Measurements from ENCODE around the gene PLD2. TPM values are rescaled to one million over a fixed set of nuclear protein-coding genes. Genes with fewer than 3 reads are reported as not detected.

PLD2 gene
- total and polyA plus RNA-seq, 3 experiments from 2014 or later: 1.9 to 12.0 (median 10.1) TPM

GRCh38 chr17:4795168-4795567 is 11.8 kb upstream of the PLD2 start:
- H3K9me3 ChIP-seq (ENCODE audit: low read length): no peaks in the 10 kb centered on the region
- POLR2A ChIA-PET: no interaction called here
- peaks cover 0 to 23% (median 6%) of the 10 kb centered on the region in 3 donors for H3K36me3 Mint-ChIP-seq

GRCh38 chr17:4796552-4796920 is 10.4 kb upstream of the PLD2 start:
- Mint-ChIP-seq H3K4me1 (peaks cover 13 to 18% (median 15%) of the 10 kb centered on the region in 3 donors), H3K27me3 (peaks cover 0 to 4% of the 10 kb centered on the region in 2 donors), H3K27ac (peak overlapping the region; percentile 78 to 99 (median 99)), H3K4me3 (peak overlapping the region; percentile 94 to 100 (median 99)), H3K9me3 (no peaks in the 10 kb centered on the region), H3K36me3 (peaks cover 0 to 29% (median 6%) of the 10 kb centered on the region in 3 donors)
- no peak for DNase-seq
- CTCF ChIA-PET: interaction anchor here (0.7 to 1.7 kb wide), 3 partner anchors 10 to 87 kb away, joined by 3 to 6 read pairs (median 3); partner anchors contain the start of genes ARRB2 and PLD2
- peaks cover 11% of the 10 kb centered on the region for H3K4me1 ChIP-seq (ENCODE audit: insufficient read depth, low read length)
- H3K27ac ChIP-seq (ENCODE audit: low read depth, low read length): peak overlapping the region; percentile 62
- H3K9me3 ChIP-seq (ENCODE audit: low read length): no peaks in the 10 kb centered on the region
- POLR2A ChIA-PET: interaction anchor here (0.7 to 1.6 kb wide), 4 partner anchors 10 to 653 kb away, joined by 4 to 9 read pairs (median 6); partner anchors contain the start of genes CYB5D2 and PLD2
- H3K4me3 ChIP-seq (ENCODE audit: low read length): peak overlapping the region; percentile 96
- H3K36me3 ChIP-seq (ENCODE audit: insufficient read depth, low read length): peaks cover 17% of the 10 kb centered on the region
- no peaks in the 10 kb centered on the region for H3K27me3 ChIP-seq (ENCODE audit: insufficient read depth, low read length, poor library complexity, severe bottlenecking)

More at GRCh38 chr17:4795168-4795567, 11.8 kb upstream of the PLD2 start:
- DNase-seq: no peak
- Histone ChIP-seq H3K27ac (ENCODE audit: low read depth, low read length) (no peak overlapping the region), H3K4me1 (ENCODE audit: insufficient read depth, low read length) (peaks cover 16% of the 10 kb centered on the region), H3K36me3 (ENCODE audit: insufficient read depth, low read length) (peaks cover 17% of the 10 kb centered on the region), H3K27me3 (ENCODE audit: insufficient read depth, low read length, poor library complexity, severe bottlenecking) (no peaks in the 10 kb centered on the region), H3K4me3 (ENCODE audit: low read length) (no peak overlapping the region)
- peak overlapping the region in 3 of 7 donors; percentile 99 to 100 (median 99) for H3K4me3 Mint-ChIP-seq
- H3K4me1 Mint-ChIP-seq: peaks cover 21 to 31% (median 23%) of the 10 kb centered on the region in 3 donors
- peaks cover 3 to 4% of the 10 kb centered on the region in 2 donors for H3K27me3 Mint-ChIP-seq
- peaks cover 0 to 2% (median 0%) of the 10 kb centered on the region in 5 donors for H3K9me3 Mint-ChIP-seq
- CTCF ChIA-PET: no interaction called here
- H3K27ac Mint-ChIP-seq: peak overlapping the region in 3 of 8 donors; percentile 33 to 99 (median 37)

GRCh38 chr17:4800462-4801196 is 6.3 kb upstream of the PLD2 start:
- H3K4me3 Mint-ChIP-seq: peak overlapping the region in 2 of 7 donors; percentile 45 to 61
- Histone ChIP-seq H3K4me1 (ENCODE audit: insufficient read depth, low read length) (peaks cover 11% of the 10 kb centered on the region), H3K36me3 (ENCODE audit: insufficient read depth, low read length) (peaks cover 17% of the 10 kb centered on the region), H3K4me3 (ENCODE audit: low read length) (no peak overlapping the region), H3K9me3 (ENCODE audit: low read length) (no peaks in the 10 kb centered on the region), H3K27ac (ENCODE audit: low read depth, low read length) (no peak overlapping the region), H3K27me3 (ENCODE audit: insufficient read depth, low read length, poor library complexity, severe bottlenecking) (no peaks in the 10 kb centered on the region)
- H3K9me3 Mint-ChIP-seq: no peaks in the 10 kb centered on the region
- no peak for DNase-seq
- ChIA-PET POLR2A (no interaction called here), CTCF (interaction anchor here (2.6 kb wide), 1 partner anchor 11 kb away, joined by 13 read pairs; the partner anchor contains the start of gene GLTPD2)
- peaks cover 0 to 29% (median 6%) of the 10 kb centered on the region in 3 donors for H3K36me3 Mint-ChIP-seq
- no peaks in the 10 kb centered on the region for H3K27me3 Mint-ChIP-seq
- peaks cover 12 to 15% (median 13%) of the 10 kb centered on the region in 3 donors for H3K4me1 Mint-ChIP-seq
- H3K27ac Mint-ChIP-seq: peak overlapping the region in 6 of 8 donors; percentile 7 to 56 (median 10)

- Mint-ChIP-seq H3K36me3 (peaks cover 0 to 23% (median 2%) of the 10 kb centered on the region in 3 donors), H3K4me1 (peaks cover 6 to 10% (median 8%) of the 10 kb centered on the region in 3 donors), H3K27ac (peak within 1 kb of the TSS in 3 of 8 donors; percentile 11 to 56 (median 54)), H3K9me3 (no peaks in the 10 kb centered on the region), H3K27me3 (no peaks in the 10 kb centered on the region), H3K4me3 (peak within 1 kb of the TSS in 1 of 7 donors; percentile 45)
- POLR2A ChIA-PET: no interaction called here
- CTCF ChIA-PET: no interaction called here
- no peaks in the 10 kb centered on the region for H3K27me3 ChIP-seq (ENCODE audit: insufficient read depth, low read length, poor library complexity, severe bottlenecking)
- no peak for DNase-seq
- peaks cover 7% of the 10 kb centered on the region for H3K4me1 ChIP-seq (ENCODE audit: insufficient read depth, low read length)
- no peak within 1 kb of the TSS for H3K4me3 ChIP-seq (ENCODE audit: low read length)
- no peak within 1 kb of the TSS for H3K27ac ChIP-seq (ENCODE audit: low read depth, low read length)
- H3K36me3 ChIP-seq (ENCODE audit: insufficient read depth, low read length): peaks cover 16% of the 10 kb centered on the region
- no peaks in the 10 kb centered on the region for H3K9me3 ChIP-seq (ENCODE audit: low read length)
Observed at GRCh38 chr17:4802228-4802627, 4.7 kb upstream of the PLD2 start, which contains the start of gene C17orf114. Gene C17orf114, minus strand, starts transcription at chr17:4802328.

GRCh38 chr17:4806456-4806776 is 536 bp upstream of the PLD2 start:
- H3K27ac ChIP-seq (ENCODE audit: low read depth, low read length): no peak overlapping the region
- Mint-ChIP-seq H3K27ac (peak overlapping the region in 4 of 8 donors; percentile 23 to 77 (median 49)), H3K36me3 (peaks cover 0 to 14% (median 4%) of the 10 kb centered on the region in 3 donors), H3K4me3 (peak overlapping the region; percentile 77 to 84 (median 80)), H3K9me3 (no peaks in the 10 kb centered on the region), H3K4me1 (peaks cover 6 to 18% (median 12%) of the 10 kb centered on the region in 3 donors), H3K27me3 (peaks cover 0 to 1% of the 10 kb centered on the region in 2 donors)
- ChIA-PET POLR2A (interaction anchor here (0.8 to 1.8 kb wide), 6 partner anchors 10 to 663 kb away, joined by 3 to 9 read pairs (median 4); partner anchors contain the start of genes ARRB2, PELP1 and PSMB6), CTCF (interaction anchor here (3.1 kb wide), 1 partner anchor 17 kb away, joined by 15 read pairs; no protein-coding TSS in a partner anchor)
- peak overlapping the region; percentile 51 for H3K4me3 ChIP-seq (ENCODE audit: low read length)
- H3K9me3 ChIP-seq (ENCODE audit: low read length): no peaks in the 10 kb centered on the region
- DNase-seq: no peak
- peaks cover 11% of the 10 kb centered on the region for H3K4me1 ChIP-seq (ENCODE audit: insufficient read depth, low read length)
- H3K27me3 ChIP-seq (ENCODE audit: insufficient read depth, low read length, poor library complexity, severe bottlenecking): no peaks in the 10 kb centered on the region
- no peaks in the 10 kb centered on the region for H3K36me3 ChIP-seq (ENCODE audit: insufficient read depth, low read length)

GRCh38 chr17:4807605-4808377 is 839 bp downstream of the PLD2 start:
- ChIA-PET CTCF (interaction anchor here (1.0 to 3.1 kb wide), 5 partner anchors 12 to 98 kb away, joined by 3 to 15 read pairs (median 3); partner anchors contain the start of genes ARRB2, MINK1 and PSMB6), POLR2A (interaction anchor here (1.8 kb wide), 1 partner anchor 12 kb away, joined by 9 read pairs; the partner anchor contains the start of gene PSMB6)
- H3K36me3 ChIP-seq (ENCODE audit: insufficient read depth, low read length): no peaks in the 10 kb centered on the region
- H3K9me3 ChIP-seq (ENCODE audit: low read length): no peaks in the 10 kb centered on the region
- H3K4me1 Mint-ChIP-seq: peaks cover 6 to 18% (median 12%) of the 10 kb centered on the region in 3 donors
- peaks cover 11% of the 10 kb centered on the region for H3K4me1 ChIP-seq (ENCODE audit: insufficient read depth, low read length)
- no peak overlapping the region for H3K4me3 ChIP-seq (ENCODE audit: low read length)
- no peak overlapping the region for H3K27ac ChIP-seq (ENCODE audit: low read depth, low read length)
- peaks cover 0 to 1% of the 10 kb centered on the region in 2 donors for H3K27me3 Mint-ChIP-seq
- H3K27me3 ChIP-seq (ENCODE audit: insufficient read depth, low read length, poor library complexity, severe bottlenecking): no peaks in the 10 kb centered on the region
- no peaks in the 10 kb centered on the region for H3K9me3 Mint-ChIP-seq
- peak overlapping the region; percentile 74 to 94 (median 81) for H3K4me3 Mint-ChIP-seq
- no peak for DNase-seq
- peak overlapping the region in 4 of 8 donors; percentile 66 to 97 (median 78) for H3K27ac Mint-ChIP-seq
- H3K36me3 Mint-ChIP-seq: peaks cover 0 to 16% (median 4%) of the 10 kb centered on the region in 3 donors

- peak overlapping the region in 7 of 8 donors; percentile 7 to 95 (median 71) for H3K27ac Mint-ChIP-seq
- Histone ChIP-seq H3K4me1 (ENCODE audit: insufficient read depth, low read length) (peaks cover 11% of the 10 kb centered on the region), H3K27ac (ENCODE audit: low read depth, low read length) (no peak overlapping the region), H3K9me3 (ENCODE audit: low read length) (no peaks in the 10 kb centered on the region), H3K36me3 (ENCODE audit: insufficient read depth, low read length) (no peaks in the 10 kb centered on the region), H3K4me3 (ENCODE audit: low read length) (no peak overlapping the region), H3K27me3 (ENCODE audit: insufficient read depth, low read length, poor library complexity, severe bottlenecking) (no peaks in the 10 kb centered on the region)
- DNase-seq: no peak
- peaks cover 6 to 18% (median 12%) of the 10 kb centered on the region in 3 donors for H3K4me1 Mint-ChIP-seq
- POLR2A ChIA-PET: no interaction called here
- peaks cover 0 to 1% of the 10 kb centered on the region in 2 donors for H3K27me3 Mint-ChIP-seq
- peaks cover 0 to 16% (median 4%) of the 10 kb centered on the region in 3 donors for H3K36me3 Mint-ChIP-seq
- CTCF ChIA-PET: interaction anchor here (1.0 to 3.1 kb wide), 3 partner anchors 19 to 98 kb away, joined by 3 to 15 read pairs (median 3); partner anchors contain the start of gene ARRB2
- H3K4me3 Mint-ChIP-seq: peak overlapping the region; percentile 61 to 94 (median 74)
- H3K9me3 Mint-ChIP-seq: no peaks in the 10 kb centered on the region
Observed at GRCh38 chr17:4808378-4808767, 1.4 kb downstream of the PLD2 start.

All from CD8-positive, alpha-beta memory T cell (primary cell).